Measurements from ENCODE around the gene FAM170B.

- TF ChIP-seq CTCF (IDR thresholded peaks at IDR 0.05) (no peak), POLR2A (IDR thresholded peaks at IDR 0.05) (no peak)
These were observed 24.0 kb downstream of the FAM170B start for GRCh38 chr10:49109669-49110340.

Data from right lobe of liver (tissue), 4 donors.